ENCODE measurements around the gene PCDHGA1.

DNA sequence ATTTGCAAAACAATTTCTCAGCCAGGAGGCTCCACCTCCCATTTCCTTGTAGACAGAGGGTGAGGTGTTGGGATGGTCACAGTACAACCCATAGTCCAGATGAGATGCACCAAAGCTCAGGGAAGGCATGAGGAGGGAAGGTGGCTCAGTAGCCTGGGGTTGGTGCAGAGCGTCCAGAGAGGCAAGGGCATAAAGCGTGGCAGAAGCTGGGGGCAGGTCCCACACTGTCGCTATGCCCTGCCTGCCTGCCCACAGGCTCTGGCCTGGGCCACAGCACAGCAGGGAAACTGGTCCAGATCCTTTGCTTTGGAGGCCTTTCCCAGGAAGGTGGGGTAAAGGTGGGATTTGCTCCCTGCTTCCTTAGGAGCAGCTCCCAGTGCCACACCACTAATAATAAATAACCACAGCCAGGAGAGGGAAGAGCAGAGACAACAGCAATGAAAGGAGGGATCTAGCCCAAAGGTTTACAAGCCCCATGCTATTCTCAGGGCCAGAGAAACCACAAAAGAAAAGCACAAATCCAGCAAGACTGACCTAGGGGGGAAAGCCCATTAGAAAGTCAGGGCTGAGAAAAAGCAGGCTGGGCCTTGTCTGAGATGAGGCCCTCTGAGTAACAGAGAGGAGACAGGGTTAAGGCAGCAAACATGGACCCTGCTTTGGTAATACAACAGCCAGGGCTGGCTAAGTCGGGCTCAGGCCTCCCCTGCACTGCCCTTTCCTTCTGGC is 185.8 kb downstream of the PCDHGA1 start:
- TF ChIP-seq CTCF (conservative IDR thresholded peaks at IDR 0.05 in 1 of 2, IDR thresholded peaks at IDR 0.05 in 1 of 2; ENCODE audit: extremely low read depth in 1 of 2, insufficient read depth in 1 of 2, low read depth in 1 of 2, low read length in 2 of 2): no peak
- TF ChIP-seq EZH2 (IDR thresholded peaks at IDR 0.05; ENCODE audit: borderline replicate concordance, low read length): no peak
